Subcutaneous adipose tissue (tissue), 4 donors: ENCODE results near the gene TMEM273. TPM values are rescaled to one million over a fixed set of nuclear protein-coding genes. Genes with fewer than 3 reads are reported as not detected.

Source experiments
- total RNA-seq, 4 donors: library from RNA; depleted of rRNA; stranded (reverse); fragments of >200 nt; gene quantifications; one replicate each; pipeline ENCODE4 v1.1.0, GENCODE V29; 2016
- TF ChIP-seq, protein P1 (sequence below): fragments of 450-650 bp; IDR thresholded peaks from one replicate; pipeline ENCODE4 v1.5.1; 2016; ENCODE audit warnings: low read depth, mild to moderate bottlenecking, control low read depth, antibody characterized with exemption, moderate library complexity

Gene TMEM273
- total RNA-seq, 4 donors from 2014 or later = 16.1 to 48.0 (median 28.3) TPM

GRCh38 chr10:49123981-49124950, 63.9 kb downstream of the TMEM273 start:
- TF ChIP-seq, protein P1, sequence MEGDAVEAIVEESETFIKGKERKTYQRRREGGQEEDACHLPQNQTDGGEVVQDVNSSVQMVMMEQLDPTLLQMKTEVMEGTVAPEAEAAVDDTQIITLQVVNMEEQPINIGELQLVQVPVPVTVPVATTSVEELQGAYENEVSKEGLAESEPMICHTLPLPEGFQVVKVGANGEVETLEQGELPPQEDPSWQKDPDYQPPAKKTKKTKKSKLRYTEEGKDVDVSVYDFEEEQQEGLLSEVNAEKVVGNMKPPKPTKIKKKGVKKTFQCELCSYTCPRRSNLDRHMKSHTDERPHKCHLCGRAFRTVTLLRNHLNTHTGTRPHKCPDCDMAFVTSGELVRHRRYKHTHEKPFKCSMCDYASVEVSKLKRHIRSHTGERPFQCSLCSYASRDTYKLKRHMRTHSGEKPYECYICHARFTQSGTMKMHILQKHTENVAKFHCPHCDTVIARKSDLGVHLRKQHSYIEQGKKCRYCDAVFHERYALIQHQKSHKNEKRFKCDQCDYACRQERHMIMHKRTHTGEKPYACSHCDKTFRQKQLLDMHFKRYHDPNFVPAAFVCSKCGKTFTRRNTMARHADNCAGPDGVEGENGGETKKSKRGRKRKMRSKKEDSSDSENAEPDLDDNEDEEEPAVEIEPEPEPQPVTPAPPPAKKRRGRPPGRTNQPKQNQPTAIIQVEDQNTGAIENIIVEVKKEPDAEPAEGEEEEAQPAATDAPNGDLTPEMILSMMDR = no peak

- TF ChIP-seq, protein P1 = no peak
Measured at GRCh38 chr10:49120911-49121310, 67.3 kb downstream of the TMEM273 start.

- TF ChIP-seq, protein P1 = no peak
Measured at GRCh38 chr10:49119746-49120145, 68.4 kb downstream of the TMEM273 start.

GRCh38 chr10:49118430-49119074, 69.6 kb downstream of the TMEM273 start:
- TF ChIP-seq, protein P1 = no peak

- TF ChIP-seq, protein P1 = no peak
Measured at GRCh38 chr10:49117376-49118070, 70.7 kb downstream of the TMEM273 start.

GRCh38 chr10:49116509-49117375, 71.4 kb downstream of the TMEM273 start:
- TF ChIP-seq, protein P1 = no peak
